ENCODE results near the gene UBA6. TPM values are rescaled to one million over a fixed set of nuclear protein-coding genes. Genes with fewer than 3 reads are reported as not detected.

UBA6 gene
- total and polyA plus RNA-seq, 2 of the 4 experiments (the other 2 are of a cell fraction) = 29.2 to 268 TPM

- Histone ChIP-seq H3K14ac (replicated peaks; ENCODE audit: low read depth, low read length) (no peak overlapping the region), H4K91ac (ENCODE audit: insufficient read depth, low read depth, low read length) (no peak overlapping the region), H4K8ac (ENCODE audit: low read depth in 2 of 2, low read length in 2 of 2) (no peak overlapping the region), H3K4me1 (ENCODE audit: control insufficient read depth, insufficient read depth, low read length) (peaks cover 6% of the 10 kb centered on the region), H4K5ac (ENCODE audit: low read depth, low read length) (no peak overlapping the region), H2AFZ (replicated peaks; ENCODE audit: low read length, poor library complexity) (no peak overlapping the region), H3K79me1 (ENCODE audit: low read depth in 1 of 2, low read length in 2 of 2) (peaks cover 15 to 46% of the 10 kb centered on the region in 2 experiments), H3K4ac (ENCODE audit: low read depth, low read length) (no peak overlapping the region), H2BK120ac (ENCODE audit: low read depth, low read length) (no peak overlapping the region), H3K27me3 (ENCODE audit: control insufficient read depth, insufficient read depth, low read length) (no peaks in the 10 kb centered on the region), H2AK5ac (ENCODE audit: low read depth, low read length) (no peak overlapping the region), H2BK5ac (ENCODE audit: low read depth, low read length, poor library complexity, severe bottlenecking) (peak overlapping the region; percentile 27), H3K9me1 (ENCODE audit: insufficient read depth, low read length) (peaks cover 7% of the 10 kb centered on the region), H2BK15ac (ENCODE audit: low read depth, low read length) (no peak overlapping the region), H4K20me1 (ENCODE audit: insufficient read depth, low read length) (peaks cover 2% of the 10 kb centered on the region), H3K18ac (ENCODE audit: low read depth, low read length) (no peak overlapping the region), H3K9ac (ENCODE audit: low read depth, low read length) (no peak overlapping the region), H3K36me3 (ENCODE audit: control insufficient read depth, insufficient read depth, low read length) (peaks cover 7% of the 10 kb centered on the region), H3K27ac (ENCODE audit: insufficient read depth, low read length) (peak overlapping the region; percentile 59; the same call in 1 of the 2 replicates), H3K23ac (ENCODE audit: low read depth, low read length) (no peak overlapping the region), H3K56ac (ENCODE audit: extremely low read depth, insufficient read depth, low read length) (no peak overlapping the region), H2BK20ac (ENCODE audit: low read depth, low read length) (no peak overlapping the region), H3K9me3 (ENCODE audit: control insufficient read depth, insufficient read depth, low read length) (no peaks in the 10 kb centered on the region), H3K4me3 (ENCODE audit: insufficient read depth, low read depth, low read length) (no peak overlapping the region), H3K4me2 (ENCODE audit: low read depth, low read length) (peak overlapping the region; percentile 49; the same call in 1 of the 2 replicates), H2AK9ac (replicated peaks; ENCODE audit: low read depth, low read length, poor library complexity) (no peak overlapping the region)
- ATAC-seq (ENCODE audit: low read depth) (peak; percentile 61), DNase-seq (peak; percentile 79)
- ChIA-PET CTCF (no interaction called here), POLR2A (ENCODE audit: unreplicated experiment) (no interaction called here)
- intact Hi-C loops (cut with micrococcal nuclease) (loop anchor here (5.0 kb wide), 1 partner anchor 1920 kb away; no protein-coding TSS in a partner anchor), dilution Hi-C loops (cut with HindIII; ENCODE audit: low sequenced_read_pairs, unreplicated experiment) (no loop called here), in situ Hi-C loops (cut with MboI; ENCODE audit: low sequenced_read_pairs) (no loop called here)
- no TSS peak for BruUV-seq (replicated peaks)
- whole genome bisulfite sequencing, 2 experiments (ENCODE audit: extremely low coverage in 2 of 2, insufficient read length in 1 of 2) = no CpG with 5 or more reads among the region's 4 CpGs
- no peak for TF ChIP-seq FOS (IDR thresholded peaks at IDR 0.05; ENCODE audit: low read depth, low read length)
- TF ChIP-seq CHD1 (IDR thresholded peaks at IDR 0.05; ENCODE audit: low read depth, low read length) = no peak
- no peak for TF ChIP-seq RAD21 (IDR thresholded peaks at IDR 0.05; ENCODE audit: low read length)
- TF ChIP-seq CEBPB (IDR thresholded peaks at IDR 0.05; ENCODE audit: low read depth, low read length) = peak; percentile 85
Measured at GRCh38 chr4:67687636-67688035, 13.3 kb downstream of the UBA6 start.
